Measurements from ENCODE around the gene ATF6. TPM values are rescaled to one million over a fixed set of nuclear protein-coding genes. Genes with fewer than 3 reads are reported as not detected.

Gene ATF6
- total RNA-seq, 3 donors from 2014 or later = 21.7 to 24.9 (median 24.5) TPM

GRCh38 chr1:161973924-161974845 is 208.1 kb downstream of the ATF6 start:
- intact Hi-C loops (cut with DNase I, micrococcal nuclease) = loop anchor here in 1 of 2 donors (10.0 kb wide), 1 partner anchor 51 kb away; the partner anchor contains the start of gene OLFML2B
- Histone ChIP-seq H3K36me3 (ENCODE audit: low read depth) (no peaks in the 10 kb centered on the region), H3K4me3 (no peak overlapping the region), H3K9me3 (no peaks in the 10 kb centered on the region), H3K4me1 (ENCODE audit: low read depth) (no peaks in the 10 kb centered on the region)
- DNase-seq = no peak
- no peak for TF ChIP-seq CTCF (IDR thresholded peaks at IDR 0.05)
- no peak for ATAC-seq

- Histone ChIP-seq H3K4me3 (no peak overlapping the region), H3K36me3 (ENCODE audit: low read depth) (no peaks in the 10 kb centered on the region), H3K4me1 (ENCODE audit: low read depth) (no peaks in the 10 kb centered on the region), H3K9me3 (no peaks in the 10 kb centered on the region)
- no peak for DNase-seq
- no peak for ATAC-seq
- intact Hi-C loops (cut with DNase I, micrococcal nuclease) = loop anchor here in 1 of 2 donors (10.0 kb wide), 1 partner anchor 47 kb away; the partner anchor contains the start of gene OLFML2B
- no peak for TF ChIP-seq CTCF (IDR thresholded peaks at IDR 0.05)
Observed at GRCh38 chr1:161978011-161978790, 212.1 kb downstream of the ATF6 start.

GRCh38 chr1:161981126-161981525 is 215.0 kb downstream of the ATF6 start:
- ATAC-seq (no peak), DNase-seq (no peak)
- H3K4me3 ChIP-seq = no peak overlapping the region
- intact Hi-C loops (cut with DNase I, micrococcal nuclease) = no loop called here
- H3K4me1 ChIP-seq (ENCODE audit: low read depth) = no peaks in the 10 kb centered on the region
- TF ChIP-seq CTCF (IDR thresholded peaks at IDR 0.05) = no peak
- no peaks in the 10 kb centered on the region for H3K9me3 ChIP-seq
- H3K36me3 ChIP-seq (ENCODE audit: low read depth) = no peaks in the 10 kb centered on the region

- TF ChIP-seq CTCF (IDR thresholded peaks at IDR 0.05) = no peak
- Histone ChIP-seq H3K9me3 (no peaks in the 10 kb centered on the region), H3K4me3 (no peak overlapping the region), H3K4me1 (ENCODE audit: low read depth) (no peaks in the 10 kb centered on the region), H3K36me3 (ENCODE audit: low read depth) (no peaks in the 10 kb centered on the region)
- intact Hi-C loops (cut with DNase I, micrococcal nuclease) = no loop called here
- ATAC-seq (no peak), DNase-seq (no peak)
Observed at GRCh38 chr1:161981735-161982506, 215.8 kb downstream of the ATF6 start.

- intact Hi-C loops (cut with DNase I, micrococcal nuclease) = no loop called here
- H3K4me3 ChIP-seq = no peak overlapping the region
- no peaks in the 10 kb centered on the region for H3K9me3 ChIP-seq
- H3K4me1 ChIP-seq (ENCODE audit: low read depth) = no peaks in the 10 kb centered on the region
- TF ChIP-seq CTCF (IDR thresholded peaks at IDR 0.05) = no peak
- no peaks in the 10 kb centered on the region for H3K36me3 ChIP-seq (ENCODE audit: low read depth)
- no peak for ATAC-seq
- no peak for DNase-seq
Observed at GRCh38 chr1:161982507-161982895, 216.4 kb downstream of the ATF6 start.

Data from mucosa of descending colon (tissue), 3 donors.